SU-DHL-6 (cell line): ENCODE results near the gene ARHGAP28.

Experiments
- H2AFZ ChIP-seq: fragments of 200-600 bp; sonication (generic); 2 replicates; pipeline ENCODE4 v1.6.1; 2014; ENCODE audit warnings: low read depth, mild to moderate bottlenecking, moderate library complexity, mixed read lengths, antibody characterized with exemption, low read length; ENCODE audit not compliant: severe bottlenecking
- H3F3A ChIP-seq: fragments of 200-600 bp; shearing (Covaris generic); 2 replicates; pipeline ENCODE4 v1.6.0; 2016; ENCODE audit warnings: antibody characterized with exemption, mild to moderate bottlenecking; ENCODE audit not compliant: insufficient read depth
- H3K27ac ChIP-seq: fragments of 200-600 bp; sonication (generic); 2 replicates; pipeline ENCODE4 v1.5.1; 2016; ENCODE audit warnings: low read depth, mild to moderate bottlenecking, low read length, moderate library complexity, mixed read lengths
- H3K27me3 ChIP-seq: fragments of 200-600 bp; sonication (generic), shearing (Covaris generic); 2 replicates; pipeline ENCODE4 v1.6.0; 2014; ENCODE audit warnings: mild to moderate bottlenecking, low read length
- H3K36me3 ChIP-seq: fragments of 200-600 bp; sonication (generic); 2 replicates; pipeline ENCODE4 v1.6.1; 2014; ENCODE audit warnings: mild to moderate bottlenecking, low read length, mixed read lengths
- H3K4me2 ChIP-seq: fragments of 300-600, 200-600 bp; shearing (Covaris generic), sonication (generic); 2 replicates; pipeline ENCODE4 v1.6.0; 2014; ENCODE audit warnings: low read length, low read depth, mild to moderate bottlenecking; ENCODE audit not compliant: poor library complexity, severe bottlenecking
- H3K4me3 ChIP-seq: fragments of 200-600 bp; sonication (generic); 2 replicates; pipeline ENCODE4 v1.5.1; 2014; ENCODE audit warnings: antibody characterized with exemption, low read length, mild to moderate bottlenecking, mixed read lengths; ENCODE audit not compliant: insufficient read depth, poor library complexity, severe bottlenecking
- H3K79me2 ChIP-seq: fragments of 200-600 bp; sonication (generic); 2 replicates; pipeline ENCODE4 v1.6.1; 2014; ENCODE audit warnings: mild to moderate bottlenecking, low read length, moderate library complexity; ENCODE audit not compliant: insufficient read depth
- H3K9ac ChIP-seq: fragments of 200-600 bp; sonication (generic); 2 replicates; pipeline ENCODE4 v1.7.0; 2014; ENCODE audit warnings: mild to moderate bottlenecking, low read length
- H3K9me2 ChIP-seq: fragments of 200-600 bp; sonication (generic); replicated peaks from 2 replicates; pipeline ENCODE4 v1.6.1; 2014; ENCODE audit warnings: low read length; ENCODE audit not compliant: insufficient read depth
- H3K9me3 ChIP-seq: fragments of 200-600 bp; sonication (generic); 2 replicates; pipeline ENCODE4 v1.6.1; 2014; ENCODE audit warnings: low read length, mixed read lengths; ENCODE audit not compliant: insufficient read depth
- H4K20me1 ChIP-seq: fragments of 200-600 bp; sonication (generic); 2 replicates; pipeline ENCODE4 v1.6.1; 2014; ENCODE audit warnings: low read depth, mild to moderate bottlenecking, antibody characterized with exemption, low read length, moderate library complexity, mixed read lengths
- CTCF ChIP-seq: fragments of 200-600 bp; sonication (generic); IDR thresholded peaks from one replicate; pipeline ENCODE4 v1.5.1; 2017; ENCODE audit warnings: antibody characterized with exemption, mild to moderate bottlenecking, low read length, moderate library complexity; ENCODE audit not compliant: insufficient read depth, poor library complexity, severe bottlenecking
- EZH2phosphoT487 ChIP-seq: fragments of 200-600 bp; sonication (generic), shearing (Covaris generic); conservative IDR thresholded peaks from 2 replicates; pipeline ENCODE4 v1.6.1; 2018; ENCODE audit warnings: mild to moderate bottlenecking, antibody characterized with exemption, low read length, moderate library complexity, mixed read lengths

ARHGAP28 gene

DNA sequence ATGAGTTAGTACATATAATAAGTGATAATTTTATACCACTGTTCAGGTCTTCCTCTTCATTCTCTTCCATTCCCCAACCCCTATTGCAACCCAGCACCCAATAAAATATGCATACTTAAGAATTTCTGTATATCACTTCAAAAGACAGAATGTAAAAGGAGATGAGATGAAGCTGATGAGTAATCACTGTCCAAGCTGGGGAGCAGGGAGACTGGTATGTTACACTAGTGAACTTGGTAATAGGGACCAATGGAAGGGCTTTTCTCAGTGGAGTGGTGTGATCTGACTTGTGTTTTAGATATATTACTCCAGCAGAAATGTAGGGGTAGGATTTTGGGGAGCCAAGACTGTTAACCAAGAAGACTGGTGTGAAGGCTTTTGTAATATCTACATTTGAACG is 18.0 kb upstream of the ARHGAP28 start:
- Histone ChIP-seq H3K9me3 (no peaks in the 10 kb centered on the region), H3F3A (no peaks in the 10 kb centered on the region), H3K9me2 (no peaks in the 10 kb centered on the region), H3K9ac (no peak overlapping the region), H3K4me2 (no peak overlapping the region), H3K27me3 (no peaks in the 10 kb centered on the region), H2AFZ (no peak overlapping the region), H3K79me2 (no peaks in the 10 kb centered on the region), H3K36me3 (no peaks in the 10 kb centered on the region), H3K4me3 (no peak overlapping the region), H3K27ac (no peak overlapping the region), H4K20me1 (no peaks in the 10 kb centered on the region)
- no peak for TF ChIP-seq EZH2phosphoT487
- TF ChIP-seq CTCF: no peak

DNA sequence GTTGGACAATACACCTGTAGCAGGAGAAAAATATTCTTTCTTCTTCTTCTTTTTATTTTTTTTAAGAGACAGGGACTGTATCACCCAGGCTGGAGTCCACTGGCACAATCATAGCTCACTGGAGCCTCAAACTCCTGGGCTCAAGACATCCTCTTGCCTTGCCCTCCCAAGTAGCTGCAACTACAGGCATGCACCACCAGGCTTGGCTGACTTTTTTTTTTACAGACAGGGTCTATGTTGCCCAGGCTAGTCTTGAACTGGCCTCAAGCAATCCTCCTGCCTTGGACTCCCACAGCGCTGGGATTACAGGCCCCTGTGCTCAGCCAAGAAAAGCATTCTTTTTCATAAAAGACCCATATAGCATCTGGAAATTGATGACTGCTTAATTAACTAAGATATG is 17.1 kb upstream of the ARHGAP28 start:
- H3K27ac ChIP-seq: no peak overlapping the region
- TF ChIP-seq CTCF (no peak), EZH2phosphoT487 (no peak)
- H4K20me1 ChIP-seq: no peaks in the 10 kb centered on the region
- H3K9ac ChIP-seq: no peak overlapping the region
- no peak overlapping the region for H3K4me3 ChIP-seq
- no peaks in the 10 kb centered on the region for H3K36me3 ChIP-seq
- H3K4me2 ChIP-seq: no peak overlapping the region
- H3K79me2 ChIP-seq: no peaks in the 10 kb centered on the region
- no peaks in the 10 kb centered on the region for H3K27me3 ChIP-seq
- H3K9me2 ChIP-seq: no peaks in the 10 kb centered on the region
- no peak overlapping the region for H2AFZ ChIP-seq
- H3K9me3 ChIP-seq: no peaks in the 10 kb centered on the region
- H3F3A ChIP-seq: no peaks in the 10 kb centered on the region

DNA sequence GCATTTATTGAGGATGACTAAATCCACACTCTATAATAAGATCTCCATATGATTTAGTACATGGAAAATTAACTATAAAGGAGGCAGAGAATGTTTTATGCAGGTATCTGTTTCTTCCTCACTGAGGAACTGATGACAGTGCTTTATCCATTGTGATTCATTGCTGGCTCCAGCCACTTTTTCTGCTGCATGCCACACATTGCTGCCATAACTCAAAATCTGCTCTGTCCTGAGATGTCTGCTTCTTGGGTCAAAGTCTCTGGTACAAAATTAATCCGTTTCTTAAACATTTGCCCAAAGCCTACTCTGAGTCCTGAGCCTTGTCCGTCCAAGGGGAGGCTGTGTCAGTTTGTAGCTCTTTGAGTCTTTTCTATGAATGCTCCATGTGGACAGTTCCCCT is 15.5 kb upstream of the ARHGAP28 start:
- Histone ChIP-seq H3F3A (no peaks in the 10 kb centered on the region), H3K27me3 (no peaks in the 10 kb centered on the region), H3K9ac (no peak overlapping the region), H3K9me3 (no peaks in the 10 kb centered on the region), H3K4me2 (no peak overlapping the region), H3K79me2 (no peaks in the 10 kb centered on the region), H2AFZ (no peak overlapping the region), H3K27ac (no peak overlapping the region), H3K4me3 (no peak overlapping the region), H4K20me1 (no peaks in the 10 kb centered on the region), H3K9me2 (no peaks in the 10 kb centered on the region), H3K36me3 (no peaks in the 10 kb centered on the region)
- TF ChIP-seq CTCF: no peak
- TF ChIP-seq EZH2phosphoT487: no peak

GRCh38 chr18:6718267-6718666 is 11.2 kb upstream of the ARHGAP28 start:
- Histone ChIP-seq H3K27me3 (no peaks in the 10 kb centered on the region), H3F3A (no peaks in the 10 kb centered on the region), H2AFZ (no peak overlapping the region), H4K20me1 (no peaks in the 10 kb centered on the region), H3K36me3 (no peaks in the 10 kb centered on the region), H3K4me2 (no peak overlapping the region), H3K9me3 (no peaks in the 10 kb centered on the region), H3K4me3 (no peak overlapping the region), H3K79me2 (no peaks in the 10 kb centered on the region), H3K27ac (no peak overlapping the region), H3K9me2 (no peaks in the 10 kb centered on the region), H3K9ac (no peak overlapping the region)
- no peak for TF ChIP-seq EZH2phosphoT487
- no peak for TF ChIP-seq CTCF
